Parathyroid adenoma (tissue), 2 donors: ENCODE results near the gene DUSP7.

ENCODE experiments used
- H2AFZ ChIP-seq: fragments of 300-600 bp; sonication (generic); one replicate; pipeline ENCODE4 v1.7.0; 2017; ENCODE audit warnings: antibody characterized with exemption, mild to moderate bottlenecking
- H3K27ac ChIP-seq: fragments of 300-600 bp; sonication (generic); one replicate; pipeline ENCODE4 v1.7.0; 2017
- H3K27me3 ChIP-seq: fragments of 300-600 bp; sonication (generic); one replicate; pipeline ENCODE4 v1.7.0; 2017; ENCODE audit warnings: low read length; ENCODE audit not compliant: control insufficient read depth, insufficient read depth
- H3K36me3 ChIP-seq: fragments of 300-600 bp; sonication (generic); one replicate; pipeline ENCODE4 v1.7.0; 2017; ENCODE audit warnings: low read length; ENCODE audit not compliant: control insufficient read depth, insufficient read depth
- H3K4me1 ChIP-seq: fragments of 300-600 bp; sonication (generic); one replicate; pipeline ENCODE4 v1.7.0; 2017; ENCODE audit warnings: control low read depth
- H3K4me2 ChIP-seq: fragments of 300-600 bp; sonication (generic); one replicate; pipeline ENCODE4 v1.7.0; 2017; ENCODE audit warnings: low read length
- H3K4me3 ChIP-seq: fragments of 300-600 bp; sonication (generic); one replicate; pipeline ENCODE4 v1.7.0; 2017; ENCODE audit warnings: low read depth, low read length
- H3K79me2 ChIP-seq: fragments of 300-600 bp; sonication (generic); one replicate; pipeline ENCODE4 v1.7.0; 2017; ENCODE audit warnings: control low read depth
- H3K9ac ChIP-seq: fragments of 300-600 bp; sonication (generic); one replicate; pipeline ENCODE4 v1.7.0; 2017; ENCODE audit warnings: mild to moderate bottlenecking
- H3K9me3 ChIP-seq: fragments of 300-600 bp; sonication (generic); one replicate; pipeline ENCODE4 v1.7.0; 2017; ENCODE audit warnings: low read length; ENCODE audit not compliant: control insufficient read depth
- CTCF ChIP-seq: fragments of 300-600 bp; sonication (generic); IDR thresholded peaks from one replicate; pipeline ENCODE4 v1.7.0; 2017; ENCODE audit warnings: antibody characterized with exemption, mild to moderate bottlenecking
- donor health status: primary hyperparathyroidism.

DUSP7 gene

DNA sequence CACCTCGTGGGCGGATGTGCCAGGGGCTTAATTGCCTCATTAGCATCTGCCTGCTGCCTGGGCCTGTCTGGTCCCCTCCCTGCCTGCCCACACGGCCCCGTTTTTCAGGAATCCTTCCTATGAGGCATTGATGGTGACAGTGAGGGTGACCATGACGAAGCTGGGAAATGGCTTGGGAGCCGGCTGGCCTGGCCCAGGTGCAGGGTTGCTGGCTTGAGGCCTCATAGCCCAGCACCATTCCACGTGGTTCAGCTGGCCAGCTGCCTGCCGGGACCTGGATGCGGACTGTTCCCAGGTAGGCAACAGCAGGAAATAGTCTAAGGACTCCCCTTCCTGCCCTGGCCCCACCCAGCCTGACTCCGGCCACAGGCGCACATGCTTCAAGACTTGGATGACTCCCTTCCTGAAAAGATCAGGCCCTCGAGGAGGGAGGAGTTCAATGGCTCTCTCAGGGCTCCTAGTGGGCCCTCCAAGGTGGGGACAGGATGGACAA, 8.9 kb upstream of the DUSP7 start:
- Histone ChIP-seq H3K4me2 (no peak overlapping the region), H3K27ac (no peak overlapping the region), H3K27me3 (no peaks in the 10 kb centered on the region), H3K9ac (no peak overlapping the region), H3K36me3 (no peaks in the 10 kb centered on the region), H3K4me3 (no peak overlapping the region), H3K79me2 (no peaks in the 10 kb centered on the region), H3K4me1 (no peaks in the 10 kb centered on the region), H3K9me3 (no peaks in the 10 kb centered on the region), H2AFZ (no peak overlapping the region)
- no peak for TF ChIP-seq CTCF

DNA sequence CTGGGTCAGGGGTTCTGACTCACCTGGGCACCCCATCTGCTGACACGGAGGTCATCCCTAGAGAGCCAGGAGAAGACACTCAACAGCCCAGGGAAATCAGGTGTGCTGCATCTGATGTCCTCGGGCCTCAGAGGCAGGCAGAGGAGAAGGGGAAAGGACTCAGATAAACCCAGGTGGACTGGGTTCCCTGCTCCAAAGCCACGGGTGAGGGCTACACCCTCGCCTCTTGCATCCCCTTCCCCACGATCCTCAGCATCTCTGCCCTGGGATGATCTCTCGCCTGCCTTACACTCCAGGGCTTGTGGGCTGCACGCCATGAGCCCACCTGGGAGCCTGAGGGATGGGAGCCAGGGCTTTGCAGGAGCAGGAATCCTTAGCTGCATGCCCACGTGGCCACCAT, 8.2 kb upstream of the DUSP7 start:
- Histone ChIP-seq H3K9ac (no peak overlapping the region), H2AFZ (no peak overlapping the region), H3K27me3 (no peaks in the 10 kb centered on the region), H3K4me3 (no peak overlapping the region), H3K27ac (no peak overlapping the region), H3K36me3 (no peaks in the 10 kb centered on the region), H3K4me2 (no peak overlapping the region), H3K9me3 (no peaks in the 10 kb centered on the region), H3K4me1 (no peaks in the 10 kb centered on the region), H3K79me2 (no peaks in the 10 kb centered on the region)
- no peak for TF ChIP-seq CTCF

- no peak overlapping the region for H3K4me3 ChIP-seq
- no peaks in the 10 kb centered on the region for H3K4me1 ChIP-seq
- no peaks in the 10 kb centered on the region for H3K36me3 ChIP-seq
- no peaks in the 10 kb centered on the region for H3K27me3 ChIP-seq
- no peaks in the 10 kb centered on the region for H3K79me2 ChIP-seq
- no peak overlapping the region for H3K9ac ChIP-seq
- no peak overlapping the region for H2AFZ ChIP-seq
- H3K27ac ChIP-seq = no peak overlapping the region
- H3K9me3 ChIP-seq = no peaks in the 10 kb centered on the region
- no peak overlapping the region for H3K4me2 ChIP-seq
- TF ChIP-seq CTCF = no peak
Observed at GRCh38 chr3:52063026-52063723, 6.8 kb upstream of the DUSP7 start.

- no peak overlapping the region for H3K4me2 ChIP-seq
- no peaks in the 10 kb centered on the region for H3K79me2 ChIP-seq
- H3K4me3 ChIP-seq = no peak overlapping the region
- H3K27ac ChIP-seq = no peak overlapping the region
- TF ChIP-seq CTCF = no peak
- no peak overlapping the region for H3K9ac ChIP-seq
- H3K27me3 ChIP-seq = no peaks in the 10 kb centered on the region
- no peaks in the 10 kb centered on the region for H3K4me1 ChIP-seq
- H2AFZ ChIP-seq = no peak overlapping the region
- H3K9me3 ChIP-seq = no peaks in the 10 kb centered on the region
- no peaks in the 10 kb centered on the region for H3K36me3 ChIP-seq
Observed at GRCh38 chr3:52062505-52062904, 6.1 kb upstream of the DUSP7 start.
